ENCODE results near the gene SCRN3.
A peak's percentile ranks its signal among the peaks of the same experiment; 100 is the strongest.
"Not testable (repeated sequence)": the region's sequence is repeated elsewhere in the genome, so short reads cannot be mapped to it uniquely, and the experiment has no call there.

The SCRN3 gene, protein sequence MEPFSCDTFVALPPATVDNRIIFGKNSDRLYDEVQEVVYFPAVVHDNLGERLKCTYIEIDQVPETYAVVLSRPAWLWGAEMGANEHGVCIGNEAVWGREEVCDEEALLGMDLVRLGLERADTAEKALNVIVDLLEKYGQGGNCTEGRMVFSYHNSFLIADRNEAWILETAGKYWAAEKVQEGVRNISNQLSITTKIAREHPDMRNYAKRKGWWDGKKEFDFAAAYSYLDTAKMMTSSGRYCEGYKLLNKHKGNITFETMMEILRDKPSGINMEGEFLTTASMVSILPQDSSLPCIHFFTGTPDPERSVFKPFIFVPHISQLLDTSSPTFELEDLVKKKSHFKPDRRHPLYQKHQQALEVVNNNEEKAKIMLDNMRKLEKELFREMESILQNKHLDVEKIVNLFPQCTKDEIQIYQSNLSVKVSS

DNA sequence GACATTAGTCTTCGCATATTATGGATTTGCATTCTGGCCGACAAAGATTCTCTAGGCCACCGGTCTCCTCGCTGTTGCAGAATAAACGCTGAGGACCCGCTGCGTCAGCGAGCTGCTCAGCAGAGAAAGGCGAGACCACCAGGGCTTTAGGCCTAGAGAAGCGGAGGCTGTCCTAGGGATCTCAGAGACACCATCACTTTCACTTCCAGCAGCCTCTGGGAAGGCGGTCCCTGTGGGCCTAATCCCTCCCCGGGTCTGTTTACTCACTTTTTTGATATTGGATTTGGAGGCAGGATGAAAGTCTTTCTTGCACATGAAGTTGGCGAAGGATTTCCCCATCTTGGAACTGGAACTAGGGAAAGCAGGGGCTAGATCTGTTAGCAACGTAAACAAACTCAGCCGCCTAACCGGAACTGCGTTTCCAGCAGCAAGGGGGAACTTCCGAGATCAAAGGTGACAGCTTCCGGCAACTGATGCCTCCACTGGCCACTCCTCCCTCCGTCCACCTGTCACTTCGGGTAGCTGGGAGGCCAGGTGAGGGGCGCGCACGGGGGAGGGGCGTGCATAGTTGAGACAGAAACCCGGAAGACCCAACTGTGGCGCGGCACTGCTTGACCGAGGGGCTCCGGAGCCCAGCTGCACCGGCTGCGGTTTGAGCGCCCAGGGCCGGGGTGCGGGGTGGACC is at the start of gene SCRN3:
SCRN3 (plus strand) TSS at position 447 of the 685 bp plus-strand sequence. CDS start 2,554 bp downstream, outside the sequence.
- peak; percentile 52 for DNase-seq

DNA sequence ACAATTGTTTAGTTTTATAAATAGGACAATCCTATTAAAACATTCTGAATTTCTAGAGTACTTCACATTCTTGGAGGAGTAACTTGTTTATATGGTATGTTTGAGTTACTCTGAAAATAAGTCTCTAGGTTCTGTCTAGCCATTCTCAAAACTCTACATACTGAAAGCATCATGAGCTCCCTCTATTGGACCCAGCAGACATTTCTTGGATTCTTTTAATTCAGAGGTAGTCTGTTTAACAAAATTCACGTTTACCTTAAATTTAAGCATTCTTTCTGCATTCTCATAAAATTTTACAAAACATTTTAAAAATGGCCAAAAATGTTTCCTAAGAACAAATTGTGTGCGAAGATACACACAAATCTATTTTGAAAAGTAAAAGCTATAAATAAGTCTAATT is 45.5 kb upstream of the SCRN3 start:
- peak; percentile 10 for DNase-seq

DNA sequence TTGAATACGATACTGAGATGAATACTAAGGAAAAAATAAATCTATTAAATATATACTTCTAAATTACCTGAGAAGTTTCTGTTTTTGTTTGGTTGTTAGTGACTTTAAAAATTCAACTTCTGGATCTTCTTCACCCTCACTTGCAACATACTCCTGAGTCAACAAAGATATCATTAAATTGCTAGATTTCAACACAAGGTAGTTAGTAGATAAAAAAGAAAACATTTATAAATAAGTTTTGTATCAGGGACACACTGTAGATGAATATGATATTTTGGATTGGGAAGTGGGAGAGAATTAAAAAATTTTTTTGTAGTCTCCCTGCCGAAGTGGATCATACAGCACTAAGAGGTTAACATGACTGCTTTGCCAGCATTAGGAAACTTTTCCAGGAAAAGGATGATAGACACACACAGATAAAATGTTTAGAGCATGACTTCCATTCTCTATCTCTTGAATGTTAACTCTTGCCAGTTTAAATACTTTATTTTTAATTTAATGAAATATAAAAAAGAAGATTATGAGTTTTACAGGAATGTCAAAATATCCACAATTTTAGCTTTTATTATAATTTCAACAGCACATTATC is 44.8 kb upstream of the SCRN3 start:
- no peak for DNase-seq

DNA sequence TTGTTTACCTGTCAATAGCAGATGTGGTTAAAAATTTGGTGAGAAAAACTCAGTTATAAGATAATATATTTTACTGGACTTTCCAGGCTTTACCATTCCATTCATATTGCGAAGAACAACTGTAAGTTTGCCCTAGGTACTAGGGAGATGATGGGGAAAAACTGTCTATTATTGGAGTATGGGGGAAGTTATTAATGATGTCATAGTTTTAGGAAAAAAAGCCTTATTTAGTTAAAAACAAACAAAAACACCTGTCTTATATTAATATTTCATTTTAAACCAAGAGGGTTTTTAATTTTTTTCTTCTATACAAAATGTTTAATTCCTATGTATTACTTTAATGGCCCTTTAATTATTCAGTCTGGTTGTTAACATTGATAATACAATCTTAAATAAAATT is 42.5 kb upstream of the SCRN3 start:
- DNase-seq = no peak

DNA sequence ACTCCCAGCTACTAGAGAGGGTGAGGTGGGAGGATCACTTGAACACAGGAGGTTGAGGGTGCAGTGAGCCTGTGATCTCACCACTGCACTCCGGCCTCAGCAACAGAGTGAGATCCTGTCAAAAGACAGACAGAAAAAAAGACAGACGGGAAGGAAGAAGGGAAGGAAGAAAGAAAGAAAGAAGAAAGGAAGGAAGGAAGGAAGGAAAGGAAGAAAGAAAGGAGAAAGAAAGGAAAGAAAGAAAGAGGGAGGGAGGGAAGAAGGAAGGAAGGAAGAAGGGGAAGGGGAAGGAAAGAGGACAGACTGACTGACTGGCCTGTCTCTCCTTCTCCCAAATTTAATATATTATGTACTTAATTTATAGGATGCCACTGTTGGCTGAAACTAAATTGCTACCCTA is 39.2 kb upstream of the SCRN3 start:
- DNase-seq = no peak

DNA sequence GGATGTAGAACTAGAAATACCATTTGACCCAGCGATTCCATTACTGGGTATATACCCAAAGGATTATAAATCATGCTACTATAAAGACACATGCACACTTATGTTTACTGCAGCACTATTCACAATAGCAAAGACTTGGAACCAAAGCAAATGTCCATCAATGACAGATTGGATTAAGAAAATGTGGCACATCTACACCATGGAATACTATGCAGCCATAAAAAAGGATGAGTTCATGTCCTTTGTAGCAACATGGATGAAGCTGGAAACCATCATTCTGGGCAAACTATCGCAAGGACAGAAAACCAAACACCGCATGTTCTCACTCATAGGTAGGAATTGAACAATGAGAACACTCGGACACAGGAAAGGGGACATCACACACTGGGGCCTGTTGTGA is 35.9 kb upstream of the SCRN3 start:
- not testable (repeated sequence) for DNase-seq

DNA sequence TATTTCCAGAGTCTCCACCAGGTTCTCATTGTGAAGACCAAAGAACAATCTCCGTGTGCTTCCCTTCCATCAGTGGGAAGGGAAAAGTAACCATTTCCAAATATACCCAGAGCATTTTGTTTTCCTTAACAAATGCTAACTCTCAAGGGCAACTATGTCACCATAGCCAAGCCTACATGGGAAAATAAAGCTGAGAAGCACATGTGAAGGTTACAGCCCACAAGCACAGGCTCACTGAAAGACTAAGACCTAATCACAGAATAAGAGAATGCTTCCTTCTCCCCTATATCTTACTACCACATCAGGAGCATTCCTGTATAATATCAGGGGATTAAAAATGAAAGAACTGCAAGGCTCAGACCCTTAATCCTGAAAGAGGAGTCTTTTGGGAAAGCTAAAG is 32.6 kb upstream of the SCRN3 start:
- DNase-seq = no peak

DNA sequence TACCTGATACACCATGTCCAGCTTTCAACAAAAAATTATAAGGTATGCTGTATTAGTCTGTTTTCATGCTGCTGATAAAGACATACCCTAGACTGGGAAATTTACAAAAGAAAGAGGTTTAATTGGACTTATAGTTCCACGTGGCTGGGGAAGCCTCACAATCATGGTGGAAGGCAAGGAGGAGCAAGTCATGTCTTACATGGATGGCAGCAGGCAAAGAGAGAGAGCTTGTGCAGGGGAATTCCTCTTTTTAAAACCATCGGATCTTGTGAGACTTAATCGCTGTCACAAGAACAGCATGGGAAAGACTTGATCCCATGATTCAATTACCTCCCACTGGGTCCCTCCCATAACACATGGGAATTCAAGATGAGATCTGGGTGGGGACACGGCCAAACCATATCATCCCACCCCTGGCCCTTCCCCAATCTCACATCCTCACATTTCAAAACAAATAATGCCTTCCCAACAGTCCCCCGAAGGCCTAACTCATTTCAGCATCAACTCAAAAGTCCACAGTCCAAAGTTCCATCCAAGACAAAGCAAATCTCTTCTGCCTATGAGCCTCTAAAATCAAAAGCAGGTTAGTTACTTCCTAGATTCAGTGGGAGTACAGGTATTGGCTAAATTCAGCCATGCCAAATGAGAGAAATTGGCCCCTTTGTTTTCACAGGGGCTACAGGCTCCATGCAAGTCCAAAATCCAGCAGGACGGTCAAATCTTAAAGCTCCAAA is 31.9 kb upstream of the SCRN3 start:
- DNase-seq = not testable (repeated sequence)

DNA sequence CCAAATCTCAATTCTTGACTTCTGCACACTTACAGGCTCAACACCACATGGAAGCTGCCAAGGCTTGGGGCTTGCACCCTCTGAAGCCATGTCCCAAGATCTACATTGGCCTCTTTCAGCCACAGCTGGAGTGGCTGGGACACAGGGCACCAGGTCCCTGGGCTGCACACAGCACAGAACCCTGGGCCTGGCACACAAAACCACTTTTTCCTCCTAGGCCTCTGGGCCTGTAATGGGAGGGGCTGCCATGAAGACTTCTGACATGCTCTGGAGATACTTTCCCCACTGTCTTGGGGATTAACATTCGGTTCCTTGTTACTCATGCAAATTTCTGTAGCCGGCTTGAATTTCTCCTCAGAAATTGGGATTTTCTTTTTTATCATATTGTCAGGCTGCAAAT is 30.9 kb upstream of the SCRN3 start:
- DNase-seq = no peak

DNA sequence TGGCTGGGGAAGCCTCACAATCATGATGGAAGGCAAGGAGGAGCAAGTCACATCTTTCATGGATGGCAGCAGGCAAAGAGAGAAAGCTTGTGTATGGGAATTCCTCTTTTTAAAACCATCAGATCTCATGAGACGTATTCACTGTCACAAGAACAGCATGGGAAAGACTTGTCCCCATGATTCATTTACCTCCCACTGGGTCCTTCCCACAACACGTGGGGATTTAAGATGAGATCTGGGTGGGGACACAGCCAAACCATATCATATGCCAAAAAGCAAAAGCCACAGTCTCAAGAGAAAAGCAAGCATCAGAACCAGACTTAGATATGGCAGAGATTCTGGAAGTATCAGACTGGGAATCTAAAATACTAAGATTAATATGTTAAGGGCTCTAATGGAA is 30.0 kb upstream of the SCRN3 start:
- no peak for DNase-seq

DNA sequence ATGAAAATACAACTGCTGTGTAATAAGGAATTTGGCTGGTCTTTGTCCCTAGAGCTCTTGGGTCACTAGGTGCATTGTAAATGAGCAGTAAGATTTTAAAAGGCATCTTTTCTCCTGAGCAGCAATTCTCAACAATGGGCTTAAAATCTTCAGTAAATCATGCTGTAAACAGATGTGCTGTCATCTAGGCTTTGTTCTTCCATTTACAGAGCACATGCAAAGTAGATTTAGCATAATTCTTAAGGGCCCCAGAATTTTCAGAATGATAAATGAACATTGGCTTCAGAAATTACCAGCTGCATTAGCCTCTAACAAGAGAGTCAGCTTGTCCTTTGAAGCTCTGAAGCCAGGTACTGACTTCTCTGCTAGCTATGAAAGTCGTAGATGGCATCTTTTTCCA is 26.8 kb upstream of the SCRN3 start:
- no peak for DNase-seq

DNA sequence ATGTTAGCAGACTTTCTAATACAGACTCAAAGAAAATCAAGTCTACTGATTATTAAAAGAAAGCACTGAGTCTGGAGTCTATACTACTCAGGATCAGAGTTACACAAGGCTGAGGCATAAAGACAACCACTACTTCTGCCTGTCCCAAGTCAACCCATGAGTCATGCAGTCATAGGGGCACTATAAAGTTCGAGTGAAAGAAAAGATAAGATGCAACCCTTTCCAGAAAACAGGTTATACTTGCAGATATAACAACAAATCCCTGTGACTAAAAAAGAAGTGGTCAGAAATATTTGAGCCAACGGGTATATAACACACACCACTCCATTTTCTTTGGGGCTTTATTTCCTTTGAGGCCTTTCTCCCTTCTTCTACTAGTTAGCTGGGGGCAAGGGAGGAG is 18.6 kb upstream of the SCRN3 start:
- no peak for DNase-seq

DNA sequence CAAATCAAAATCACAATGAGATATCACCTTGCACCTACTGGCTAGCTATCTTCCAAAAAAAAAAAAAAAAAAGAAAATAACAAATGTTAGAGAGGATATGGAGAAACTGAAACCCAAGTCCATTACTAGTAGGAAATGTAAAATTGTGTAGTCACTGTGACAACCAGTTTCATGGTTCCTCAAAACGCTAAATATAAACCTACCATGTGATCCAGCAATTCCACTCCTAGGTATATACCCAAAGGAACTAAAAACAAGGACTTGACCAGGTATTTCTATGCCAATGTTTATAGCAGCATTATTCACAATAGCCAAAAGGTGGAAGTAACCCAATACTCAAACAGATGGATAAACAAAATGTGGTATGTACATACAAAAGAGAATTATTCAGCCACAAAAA is 11.7 kb upstream of the SCRN3 start:
- DNase-seq = no peak

DNA sequence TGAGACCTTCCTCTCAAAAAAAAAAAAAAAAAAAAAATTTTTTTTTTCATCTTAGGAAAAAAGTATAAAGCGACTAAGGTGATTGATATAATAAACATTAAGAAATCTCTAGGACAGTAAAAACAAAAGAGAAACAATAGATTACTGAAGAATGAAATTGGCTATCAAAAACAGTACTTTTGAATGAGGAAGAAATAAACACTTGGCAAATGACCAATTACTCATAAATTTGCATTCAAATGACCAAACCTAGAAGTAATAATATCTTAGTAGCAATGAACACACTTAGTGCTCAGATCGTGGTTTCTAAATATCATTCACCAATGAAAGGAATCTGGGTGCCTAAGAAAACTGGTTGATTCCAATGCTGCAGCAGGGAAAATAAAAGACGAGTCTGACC is 10.3 kb upstream of the SCRN3 start:
- DNase-seq = no peak

DNA sequence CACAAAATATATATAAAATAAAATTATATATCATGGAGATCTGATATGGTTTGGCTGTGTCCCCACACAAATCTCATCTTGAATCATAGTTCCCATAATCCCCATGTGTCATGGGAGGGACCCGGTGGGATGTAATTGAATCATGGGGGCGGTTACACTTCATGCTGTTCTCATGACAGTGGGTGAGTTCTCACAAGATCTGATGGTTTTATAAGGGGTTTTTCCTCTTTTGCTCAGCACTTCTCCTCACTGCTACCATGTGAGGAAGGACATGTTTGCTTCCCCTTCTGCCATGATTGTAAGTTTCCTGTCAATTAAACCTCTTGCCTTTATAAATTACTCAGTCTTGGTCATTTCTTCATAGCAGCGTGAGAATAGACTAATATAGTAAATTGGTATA is 6.8 kb upstream of the SCRN3 start:
- DNase-seq = not testable (repeated sequence)

DNA sequence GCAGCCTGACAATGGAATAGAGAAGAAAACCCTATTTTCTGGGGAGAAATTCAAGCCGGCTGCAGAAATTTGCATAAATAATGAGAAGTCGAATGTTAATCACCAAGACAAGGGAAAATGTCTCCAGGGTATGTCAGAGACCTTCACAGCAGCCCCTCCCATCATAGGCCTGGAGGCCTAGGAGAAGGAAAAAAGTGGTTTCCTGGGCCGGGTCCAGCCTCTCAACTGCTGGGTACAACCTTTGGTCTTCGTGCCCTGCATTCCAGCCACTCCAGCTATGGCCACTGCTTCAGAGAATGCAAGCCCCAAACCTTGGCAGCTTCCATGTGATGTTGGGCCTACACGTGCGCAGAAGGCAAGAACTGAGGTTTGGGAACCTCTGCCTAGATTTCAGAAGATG is 6.0 kb upstream of the SCRN3 start:
- DNase-seq = no peak

DNA sequence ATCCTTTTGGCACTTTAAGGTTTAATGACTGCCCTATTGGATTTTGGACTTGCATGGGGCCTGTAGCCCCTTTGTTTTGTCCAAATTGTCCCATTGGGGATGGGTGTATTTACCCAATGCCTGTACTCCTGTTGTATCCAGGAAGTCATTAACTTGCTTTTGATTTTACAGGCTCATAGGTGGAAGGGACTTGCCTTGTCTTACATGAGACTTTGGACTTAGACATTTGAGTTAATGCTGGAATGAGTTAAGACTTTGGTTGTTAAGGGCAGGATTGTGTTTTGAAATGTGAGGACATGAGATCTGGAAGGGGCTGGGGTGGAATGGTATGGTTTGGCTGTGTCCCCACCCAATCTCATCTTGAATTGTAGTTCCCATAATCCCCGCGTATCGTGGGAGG is 5.2 kb upstream of the SCRN3 start:
- not testable (repeated sequence) for DNase-seq

DNA sequence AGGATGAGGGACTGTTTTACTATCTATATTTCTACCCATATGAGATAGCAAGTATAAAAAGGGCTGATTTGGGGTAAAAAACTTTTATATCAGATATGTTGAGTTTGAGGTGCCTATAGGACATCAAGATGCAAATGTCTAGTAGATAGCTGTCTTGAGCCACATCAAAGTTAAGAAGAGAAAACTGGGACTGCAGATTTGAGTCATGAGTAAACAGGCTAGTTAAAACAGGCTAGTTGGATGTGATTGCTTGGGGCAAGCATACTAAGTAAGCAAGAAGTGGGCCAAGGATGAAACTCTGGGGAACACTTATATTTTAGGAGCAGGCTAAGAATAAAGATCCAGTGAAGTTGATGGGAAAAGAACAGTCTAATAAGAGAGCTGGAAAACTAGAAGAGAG is 2.8 kb upstream of the SCRN3 start:
- DNase-seq = no peak

DNA sequence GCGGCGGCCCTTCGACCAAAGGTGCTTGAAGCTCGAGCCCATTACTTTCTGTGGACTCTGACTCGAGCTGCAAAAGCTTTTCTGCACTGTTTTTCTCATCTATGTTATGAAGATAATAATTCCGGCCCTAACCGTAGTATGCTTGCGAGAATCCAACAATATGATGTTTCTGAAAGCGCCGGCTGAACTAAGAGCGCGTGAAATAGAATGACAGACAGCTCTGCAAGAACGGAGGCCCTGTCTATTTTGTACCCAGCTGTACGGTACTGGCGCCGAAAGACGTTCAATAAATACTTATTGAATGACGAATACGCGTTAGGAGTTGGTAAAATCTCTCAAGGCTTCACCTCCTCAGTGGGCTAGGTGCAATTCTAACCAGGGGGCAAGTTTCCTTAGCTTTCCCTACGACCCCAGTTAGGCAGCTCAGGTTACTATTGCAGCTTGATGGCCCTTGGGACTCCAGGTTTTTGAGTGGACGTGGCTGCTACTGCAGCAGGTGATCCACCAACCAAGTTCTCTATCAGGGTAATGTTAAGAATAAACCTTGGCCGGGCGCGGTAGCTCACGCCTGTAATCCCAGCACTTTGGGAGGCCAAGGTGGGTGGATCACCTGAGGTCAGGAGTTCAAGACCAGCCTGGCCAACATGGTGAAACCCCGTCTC is 570 bp downstream of the SCRN3 start:
- no peak for DNase-seq

DNA sequence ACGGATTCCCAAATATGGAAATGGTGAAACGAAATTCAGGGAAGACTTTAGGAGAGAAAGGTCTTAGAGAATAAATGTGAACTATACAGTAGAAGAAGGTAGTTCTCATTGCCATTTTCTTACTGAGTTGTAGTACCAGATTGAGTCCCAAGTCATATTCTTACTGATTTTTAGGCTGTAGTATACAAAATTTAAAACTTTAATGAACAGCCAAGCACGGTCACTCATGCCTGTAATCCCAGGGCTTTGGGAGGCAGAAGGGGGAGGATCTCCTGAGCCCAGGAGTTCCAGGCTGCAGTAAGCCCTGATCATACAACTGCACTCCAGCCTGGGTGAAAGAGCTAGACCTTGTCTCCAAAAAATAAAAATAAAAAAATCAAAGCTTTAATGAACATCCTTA is 2.2 kb downstream of the SCRN3 start:
- DNase-seq = no peak

DNA sequence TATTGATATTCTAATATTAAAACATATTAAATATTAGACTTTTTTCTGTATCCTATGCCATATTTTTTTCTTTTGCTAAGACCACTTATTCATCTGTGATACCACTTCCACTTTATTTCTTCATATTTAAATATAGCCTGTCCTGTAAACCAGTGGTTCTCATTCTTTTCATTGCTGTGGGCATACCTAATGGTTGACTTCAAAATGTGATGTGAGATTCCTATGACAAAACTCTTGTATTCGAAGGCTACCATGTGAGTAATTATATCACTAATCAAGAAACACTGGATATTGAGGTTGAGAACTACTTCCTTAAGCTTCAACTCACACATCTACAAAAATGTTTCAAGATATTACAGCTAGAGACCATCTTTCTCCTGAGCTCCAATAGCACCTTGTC is 3.6 kb downstream of the SCRN3 start:
- DNase-seq = no peak

DNA sequence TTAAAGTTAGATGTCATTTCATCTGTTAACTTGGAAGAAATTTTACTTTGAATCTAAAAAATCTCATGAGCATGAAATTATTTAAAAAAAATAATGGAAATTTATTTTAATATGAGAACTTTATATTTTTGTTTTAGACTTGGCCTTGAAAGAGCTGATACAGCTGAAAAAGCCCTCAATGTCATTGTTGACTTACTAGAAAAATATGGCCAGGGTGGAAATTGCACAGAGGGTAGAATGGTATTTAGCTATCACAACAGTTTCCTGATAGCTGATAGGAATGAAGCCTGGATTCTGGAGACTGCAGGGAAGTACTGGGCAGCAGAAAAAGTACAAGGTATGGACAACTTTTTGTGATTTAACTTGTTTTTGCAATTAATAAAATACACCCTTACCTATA is 5.3 kb downstream of the SCRN3 start:
- no peak for DNase-seq

DNA sequence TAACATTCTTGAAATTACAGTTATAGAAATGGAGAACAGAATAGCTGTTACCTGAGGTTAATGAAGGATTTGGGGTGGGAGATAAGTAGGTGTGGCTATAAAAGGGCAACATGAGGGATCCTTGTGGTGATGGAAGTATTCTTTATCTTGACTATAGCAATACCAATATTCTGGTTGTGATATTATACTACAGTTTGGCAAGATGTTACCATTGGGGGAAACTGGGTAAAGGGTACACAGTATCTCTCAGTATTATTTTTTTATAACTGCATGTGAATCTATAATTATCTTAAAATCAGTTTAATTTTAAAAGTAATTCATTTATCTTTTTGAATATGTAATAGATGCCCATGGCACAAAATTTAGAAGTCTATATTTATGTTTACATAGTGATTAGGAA is 8.1 kb downstream of the SCRN3 start:
- no peak for DNase-seq
